OCI-LY1 (cell line): ENCODE data around the gene CST8.

Experiments
- H2AFZ ChIP-seq: fragments of 200-600 bp; sonication (generic), shearing (Covaris generic); 2 replicates; pipeline ENCODE4 v1.6.0; 2014; ENCODE audit warnings: antibody characterized with exemption, mild to moderate bottlenecking, low read length
- H3F3A ChIP-seq: fragments of 200-600 bp; sonication (generic), shearing (Covaris generic); 2 replicates; pipeline ENCODE4 v1.6.0; 2014; ENCODE audit warnings: mild to moderate bottlenecking, antibody characterized with exemption, low read length, moderate library complexity; ENCODE audit not compliant: insufficient read depth
- H3K27ac ChIP-seq: fragments of 200-600 bp; sonication (generic); 2 replicates; pipeline ENCODE4 v1.5.1; 2014; ENCODE audit warnings: low read length, mixed run types, mild to moderate bottlenecking, low read depth; ENCODE audit not compliant: poor library complexity, severe bottlenecking
- H3K27me3 ChIP-seq: fragments of 200-600 bp; sonication (generic); 2 replicates; pipeline ENCODE4 v1.6.0; 2014; ENCODE audit warnings: antibody characterized with exemption, mild to moderate bottlenecking, low read length, moderate library complexity; ENCODE audit not compliant: insufficient read depth
- H3K36me3 ChIP-seq: fragments of 200-600 bp; sonication (generic); 2 replicates; pipeline ENCODE4 v1.6.1; 2014; ENCODE audit warnings: mild to moderate bottlenecking, antibody characterized with exemption, low read length, moderate library complexity, mixed read lengths; ENCODE audit not compliant: insufficient read depth
- H3K4me1 ChIP-seq: fragments of 200-600 bp; sonication (generic); 2 replicates; pipeline ENCODE4 v1.5.1; 2014; ENCODE audit warnings: mild to moderate bottlenecking, low read length, moderate library complexity; ENCODE audit not compliant: insufficient read depth, severe bottlenecking
- H3K4me2 ChIP-seq: fragments of 200-600 bp; sonication (generic), shearing (Covaris generic); 2 replicates; pipeline ENCODE4 v1.6.1; 2014; ENCODE audit warnings: low read length
- H3K4me3 ChIP-seq: fragments of 200-600 bp; sonication (generic); 2 replicates; pipeline ENCODE4 v1.5.1; 2014; ENCODE audit warnings: low read length, low read depth, mild to moderate bottlenecking, mixed read lengths; ENCODE audit not compliant: poor library complexity, severe bottlenecking
- H3K79me2 ChIP-seq: fragments of 200-600 bp; shearing (Covaris generic); 2 replicates; pipeline ENCODE4 v1.6.1; 2016; ENCODE audit warnings: mixed run types, low read length, mixed read lengths; ENCODE audit not compliant: insufficient read depth
- H3K9ac ChIP-seq: fragments of 200-600 bp; sonication (generic), shearing (Covaris generic); 2 replicates; pipeline ENCODE4 v1.6.1; 2014; ENCODE audit warnings: mild to moderate bottlenecking, low read length, mixed read lengths
- H3K9me2 ChIP-seq: fragments of 200-600 bp; sonication (generic), shearing (Covaris generic); 2 replicates; pipeline ENCODE4 v1.6.1; 2014; ENCODE audit warnings: low read depth, mild to moderate bottlenecking, low read length, mixed read lengths
- H3K9me3 ChIP-seq: fragments of 200-600 bp; shearing (Covaris generic); 2 replicates; pipeline ENCODE4 v1.6.1; 2014; ENCODE audit warnings: low read length, mixed read lengths
- H4K20me1 ChIP-seq: fragments of 200-600 bp; sonication (generic), shearing (Covaris generic); 2 replicates; pipeline ENCODE4 v1.6.0; 2016; ENCODE audit warnings: mild to moderate bottlenecking, low read length; ENCODE audit not compliant: insufficient read depth
- CTCF ChIP-seq: fragments of 200-600 bp; sonication (generic), shearing (Covaris generic); IDR thresholded peaks from 2 replicates; pipeline ENCODE4 v1.5.1; 2017; ENCODE audit warnings: mild to moderate bottlenecking, antibody characterized with exemption, low read length, moderate library complexity, mixed read lengths
- EZH2 ChIP-seq: fragments of 200-600 bp; sonication (generic), shearing (Covaris generic); IDR thresholded peaks from 2 replicates; pipeline ENCODE4 v1.8.0; 2017; ENCODE audit warnings: borderline replicate concordance, mixed run types, mild to moderate bottlenecking, antibody characterized with exemption, low read length, moderate library complexity, mixed read lengths

CST8 gene

GRCh38 chr20:23454816-23455215 lies 36.1 kb upstream of the CST8 start:
- H4K20me1 ChIP-seq: no peaks in the 10 kb centered on the region
- H3K4me1 ChIP-seq: no peaks in the 10 kb centered on the region
- no peaks in the 10 kb centered on the region for H3K9me2 ChIP-seq
- H3K36me3 ChIP-seq: no peaks in the 10 kb centered on the region
- no peak overlapping the region for H3K27ac ChIP-seq
- H2AFZ ChIP-seq: no peak overlapping the region
- no peak overlapping the region for H3K9ac ChIP-seq
- no peak for TF ChIP-seq CTCF
- TF ChIP-seq EZH2: no peak
- H3F3A ChIP-seq: no peaks in the 10 kb centered on the region
- H3K4me2 ChIP-seq: no peak overlapping the region
- H3K9me3 ChIP-seq: no peaks in the 10 kb centered on the region
- no peaks in the 10 kb centered on the region for H3K79me2 ChIP-seq
- no peak overlapping the region for H3K4me3 ChIP-seq
- no peaks in the 10 kb centered on the region for H3K27me3 ChIP-seq

GRCh38 chr20:23455639-23456038 lies 35.3 kb upstream of the CST8 start:
- H3K9me3 ChIP-seq: no peaks in the 10 kb centered on the region
- H3K4me3 ChIP-seq: no peak overlapping the region
- no peak overlapping the region for H3K27ac ChIP-seq
- no peaks in the 10 kb centered on the region for H3K36me3 ChIP-seq
- H3K9ac ChIP-seq: no peak overlapping the region
- no peaks in the 10 kb centered on the region for H3F3A ChIP-seq
- H3K4me1 ChIP-seq: no peaks in the 10 kb centered on the region
- H3K4me2 ChIP-seq: no peak overlapping the region
- H3K27me3 ChIP-seq: no peaks in the 10 kb centered on the region
- TF ChIP-seq EZH2 (no peak), CTCF (no peak)
- H2AFZ ChIP-seq: no peak overlapping the region
- no peaks in the 10 kb centered on the region for H4K20me1 ChIP-seq
- no peaks in the 10 kb centered on the region for H3K9me2 ChIP-seq
- H3K79me2 ChIP-seq: no peaks in the 10 kb centered on the region

GRCh38 chr20:23456409-23456808 lies 34.5 kb upstream of the CST8 start:
- H2AFZ ChIP-seq: no peak overlapping the region

More at GRCh38 chr20:23456409-23456808, 34.5 kb upstream of the CST8 start:
- Histone ChIP-seq H3K27me3 (no peaks in the 10 kb centered on the region), H3K79me2 (no peaks in the 10 kb centered on the region), H3K36me3 (no peaks in the 10 kb centered on the region), H3K4me2 (no peak overlapping the region), H3F3A (no peaks in the 10 kb centered on the region), H4K20me1 (no peaks in the 10 kb centered on the region), H3K4me1 (no peaks in the 10 kb centered on the region), H3K9me3 (no peaks in the 10 kb centered on the region), H3K4me3 (no peak overlapping the region), H3K9ac (no peak overlapping the region), H3K9me2 (no peaks in the 10 kb centered on the region), H3K27ac (no peak overlapping the region)
- TF ChIP-seq EZH2 (no peak), CTCF (no peak)
